Activated CD8-positive, alpha-beta T cell treated with anti-CD3 and anti-CD28 coated beads for 36 hours (primary cell): Measurements from ENCODE around the gene ANXA9. TPM values are rescaled to one million over a fixed set of nuclear protein-coding genes. Genes with fewer than 3 reads are reported as not detected.

Experiments used
- ATAC-seq: fragments of 200-7000 bp; cut with Tn5 transposase; one replicate; pipeline ENCODE4 v1.10.0; 2021; ENCODE audit warnings: mild to moderate bottlenecking, moderate library complexity
- CTCF ChIA-PET: fragments of 350-600 bp; sonication (Branson Sonifier 250); formaldehyde crosslinking; loops from one replicate; lab custom pipeline; 2021; ENCODE audit warnings: antibody characterized with exemption; lab: Charles Lee
- POLR2A ChIA-PET: fragments of 350-600 bp; sonication (Branson Sonifier 250); formaldehyde crosslinking; loops from one replicate; lab custom pipeline; 2021; ENCODE audit warnings: antibody characterized with exemption; lab: Charles Lee
- DNase-seq: peaks from one replicate; pipeline ENCODE4 v3.0.0-alpha.2; 2020
- H3K27ac Mint-ChIP-seq: one replicate; pipeline ENCODE4 v1.8.0; 2021; ENCODE audit warnings: mild to moderate bottlenecking, mixed read lengths
- H3K27me3 Mint-ChIP-seq: one replicate; pipeline ENCODE4 v1.8.0; 2021; ENCODE audit warnings: mixed read lengths
- H3K36me3 Mint-ChIP-seq: one replicate; pipeline ENCODE4 v1.8.0; 2021; ENCODE audit warnings: low read depth, mixed read lengths
- H3K4me1 Mint-ChIP-seq: one replicate; pipeline ENCODE4 v1.8.0; 2021; ENCODE audit warnings: low read depth, mixed read lengths
- H3K4me3 Mint-ChIP-seq: one replicate; pipeline ENCODE4 v1.8.0; 2021; ENCODE audit warnings: mild to moderate bottlenecking, moderate library complexity, mixed read lengths
- H3K9me3 Mint-ChIP-seq: one replicate; pipeline ENCODE4 v1.8.0; 2021; ENCODE audit warnings: mixed read lengths
- CTCF ChIP-seq: fragments of 200-600 bp; IDR thresholded peaks from one replicate; pipeline ENCODE4 v1.8.0; 2022; ENCODE audit warnings: antibody characterized with exemption, mild to moderate bottlenecking
- intact Hi-C: fragments of 100-400 bp; cut with micrococcal nuclease; formaldehyde crosslinking; loops from one replicate; pipeline ENCODE4 v1.10.0; 2022
- total RNA-seq, 2 experiments: library from RNA; stranded (reverse); gene quantifications; one replicate each; pipeline ENCODE4 v1.2.3, GENCODE V29; 2021

The ANXA9 gene
- total RNA-seq, 2 experiments from 2014 or later, result 0.25 TPM; not detected in 1

GRCh38 chr1:151000408-151000807 lies 18.3 kb downstream of the ANXA9 start:
- Mint-ChIP-seq H3K27ac (peak overlapping the region; percentile 20), H3K9me3 (no peaks in the 10 kb centered on the region), H3K4me1 (peaks cover 46% of the 10 kb centered on the region)

GRCh38 chr1:151001602-151002001 lies 19.5 kb downstream of the ANXA9 start:
- intact Hi-C loops, result no loop called here
- peaks cover 2% of the 10 kb centered on the region for H3K36me3 Mint-ChIP-seq
- POLR2A ChIA-PET, result interaction anchor here (1.0 to 1.6 kb wide), 6 partner anchors 10 to 425 kb away, joined by 3 to 5 read pairs (median 3); no protein-coding TSS in a partner anchor

More at GRCh38 chr1:151000408-151000807, 18.3 kb downstream of the ANXA9 start:
- intact Hi-C loops, result no loop called here
- H3K27me3 Mint-ChIP-seq, result no peaks in the 10 kb centered on the region
- DNase-seq (no peak), ATAC-seq (no peak)
- POLR2A ChIA-PET, result interaction anchor here (1.3 to 1.6 kb wide), 4 partner anchors 11 to 21 kb away, joined by 3 to 5 read pairs (median 4); no protein-coding TSS in a partner anchor
- H3K4me3 Mint-ChIP-seq, result no peak overlapping the region
- peaks cover 2% of the 10 kb centered on the region for H3K36me3 Mint-ChIP-seq
- CTCF ChIA-PET, result interaction anchor here (1.2 to 7.7 kb wide), 6 partner anchors 15 to 468 kb away, joined by 3 to 103 read pairs (median 4); partner anchors contain the start of gene ANXA9
- TF ChIP-seq CTCF, result no peak

GRCh38 chr1:151002051-151002450 lies 20.0 kb downstream of the ANXA9 start:
- intact Hi-C loops, result no loop called here
- POLR2A ChIA-PET, result interaction anchor here (1.0 to 1.6 kb wide), 6 partner anchors 9 to 426 kb away, joined by 3 to 5 read pairs (median 3); no protein-coding TSS in a partner anchor
- ATAC-seq (no peak), DNase-seq (no peak)
- Mint-ChIP-seq H3K27ac (no peak overlapping the region), H3K36me3 (peaks cover 2% of the 10 kb centered on the region), H3K4me1 (peaks cover 61% of the 10 kb centered on the region), H3K9me3 (no peaks in the 10 kb centered on the region), H3K27me3 (no peaks in the 10 kb centered on the region), H3K4me3 (no peak overlapping the region)
- no peak for TF ChIP-seq CTCF
- CTCF ChIA-PET, result interaction anchor here (1.1 to 2.4 kb wide), 7 partner anchors 10 to 98 kb away, joined by 3 to 13 read pairs (median 5); partner anchors contain the start of gene C1orf56

More at GRCh38 chr1:151001602-151002001, 19.5 kb downstream of the ANXA9 start:
- ATAC-seq (no peak), DNase-seq (no peak)
- TF ChIP-seq CTCF, result no peak
- H3K27me3 Mint-ChIP-seq, result no peaks in the 10 kb centered on the region
- CTCF ChIA-PET, result interaction anchor here (1.1 to 2.4 kb wide), 8 partner anchors 10 to 98 kb away, joined by 3 to 13 read pairs (median 5); partner anchors contain the start of gene C1orf56
- H3K27ac Mint-ChIP-seq, result no peak overlapping the region
- H3K4me3 Mint-ChIP-seq, result no peak overlapping the region
- H3K4me1 Mint-ChIP-seq, result peaks cover 56% of the 10 kb centered on the region
- no peaks in the 10 kb centered on the region for H3K9me3 Mint-ChIP-seq

GRCh38 chr1:151002611-151003010 lies 20.5 kb downstream of the ANXA9 start:
- ATAC-seq (no peak), DNase-seq (no peak)
- H3K27ac Mint-ChIP-seq, result peak overlapping the region; percentile 54
- intact Hi-C loops, result no loop called here
- no peaks in the 10 kb centered on the region for H3K9me3 Mint-ChIP-seq
- H3K36me3 Mint-ChIP-seq, result peaks cover 2% of the 10 kb centered on the region
- no peak overlapping the region for H3K4me3 Mint-ChIP-seq
- H3K27me3 Mint-ChIP-seq, result no peaks in the 10 kb centered on the region
- ChIA-PET POLR2A (interaction anchor here (1.3 kb wide), 1 partner anchor 426 kb away, joined by 3 read pairs; no protein-coding TSS in a partner anchor), CTCF (interaction anchor here (1.7 to 5.4 kb wide), 3 partner anchors 7 to 23 kb away, joined by 7 to 78 read pairs (median 13); no protein-coding TSS in a partner anchor)
- no peak for TF ChIP-seq CTCF
- H3K4me1 Mint-ChIP-seq, result peaks cover 66% of the 10 kb centered on the region

GRCh38 chr1:151003180-151003579 lies 21.1 kb downstream of the ANXA9 start:
- Mint-ChIP-seq H3K27me3 (no peaks in the 10 kb centered on the region), H3K4me3 (peak overlapping the region; percentile 12), H3K36me3 (peaks cover 2% of the 10 kb centered on the region), H3K4me1 (peaks cover 72% of the 10 kb centered on the region), H3K9me3 (no peaks in the 10 kb centered on the region), H3K27ac (peak overlapping the region; percentile 42)
- DNase-seq, result no peak
- intact Hi-C loops, result no loop called here
- no peak for TF ChIP-seq CTCF
- ATAC-seq, result no peak
- POLR2A ChIA-PET, result no interaction called here
- CTCF ChIA-PET, result interaction anchor here (1.2 to 5.4 kb wide), 3 partner anchors 7 to 24 kb away, joined by 3 to 78 read pairs (median 7); no protein-coding TSS in a partner anchor
